ENCODE results near the gene CLTB.
"Not testable (repeated sequence)": the region's sequence is repeated elsewhere in the genome, so short reads cannot be mapped to it uniquely, and the experiment has no call there.

CLTB gene

DNA sequence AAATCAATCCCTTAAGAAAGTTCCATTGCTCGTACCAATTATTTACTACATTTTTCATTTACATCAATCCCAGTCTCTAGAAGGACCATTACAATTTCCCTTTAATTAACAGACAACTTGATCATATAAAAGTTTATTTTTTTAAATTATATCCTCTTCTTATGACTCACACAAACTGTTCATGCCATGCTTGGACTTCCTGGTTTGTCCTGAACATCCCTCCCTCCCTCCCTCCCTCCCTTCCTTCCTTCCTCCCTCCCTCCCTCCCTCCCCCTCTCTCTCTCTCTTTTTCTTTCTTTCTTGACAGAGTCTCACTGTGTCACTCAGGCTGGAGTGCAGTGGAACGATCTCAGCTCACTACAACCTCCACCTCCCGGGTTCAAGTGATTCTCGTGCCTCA lies 11.6 kb upstream of the CLTB start:
- DNase-seq (ENCODE audit: low spot score) = peak; percentile 53

GRCh38 chr5:176426876-176427275 lies 10.5 kb upstream of the CLTB start:
- no peak for DNase-seq (ENCODE audit: low spot score)

GRCh38 chr5:176425791-176426190 lies 9.5 kb upstream of the CLTB start:
- no peak for DNase-seq (ENCODE audit: low spot score)

GRCh38 chr5:176425138-176425537 lies 8.8 kb upstream of the CLTB start:
- DNase-seq (ENCODE audit: low spot score) = peak; percentile 51

GRCh38 chr5:176424181-176424580 lies 7.8 kb upstream of the CLTB start:
- DNase-seq (ENCODE audit: low spot score) = no peak

- DNase-seq (ENCODE audit: low spot score) = no peak
These were observed 4.7 kb upstream of the CLTB start for GRCh38 chr5:176420972-176421544.

DNA sequence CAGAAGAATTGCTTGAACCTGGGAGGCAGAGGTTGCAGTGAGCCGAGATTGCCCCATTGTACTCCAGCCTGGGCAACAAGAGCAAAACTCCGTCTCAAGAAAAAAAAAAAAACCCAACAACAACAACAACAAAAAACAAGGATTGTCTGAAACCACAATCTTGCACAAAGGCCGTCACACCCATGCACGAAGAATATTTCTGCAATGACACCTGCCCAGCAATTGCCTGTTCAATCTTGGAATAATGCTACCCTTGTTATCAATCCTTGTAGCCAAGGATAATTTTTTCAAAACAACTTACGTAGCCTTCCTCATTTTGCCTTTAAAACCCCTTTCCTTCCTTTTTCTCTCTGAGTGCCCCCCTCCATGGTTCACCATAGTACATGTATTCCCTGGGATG lies 3.7 kb upstream of the CLTB start:
- no peak for DNase-seq (ENCODE audit: low spot score)

DNA sequence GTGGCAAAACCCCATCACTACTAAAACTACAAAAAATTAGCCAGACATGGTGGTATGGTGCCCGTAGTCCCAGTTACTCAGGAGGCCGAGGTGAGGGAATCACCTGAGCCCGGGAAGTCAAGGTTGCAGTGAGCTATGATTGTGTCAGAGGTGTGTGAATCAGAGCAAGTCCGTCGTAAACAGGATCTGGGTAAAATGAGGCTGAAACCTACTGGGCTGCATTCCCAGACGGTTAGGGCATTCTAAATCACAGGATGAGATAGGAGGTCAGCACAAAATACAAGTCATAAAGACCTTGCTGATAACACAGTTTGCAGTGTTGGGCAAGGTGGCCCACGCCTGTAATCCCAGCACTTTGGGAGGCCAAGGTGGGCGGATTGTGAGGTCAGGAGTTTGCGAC lies 1.9 kb upstream of the CLTB start:
- DNase-seq (ENCODE audit: low spot score) = peak; percentile 63

GRCh38 chr5:176416965-176417364 lies 626 bp upstream of the CLTB start:
- DNase-seq (ENCODE audit: low spot score) = no peak

DNA sequence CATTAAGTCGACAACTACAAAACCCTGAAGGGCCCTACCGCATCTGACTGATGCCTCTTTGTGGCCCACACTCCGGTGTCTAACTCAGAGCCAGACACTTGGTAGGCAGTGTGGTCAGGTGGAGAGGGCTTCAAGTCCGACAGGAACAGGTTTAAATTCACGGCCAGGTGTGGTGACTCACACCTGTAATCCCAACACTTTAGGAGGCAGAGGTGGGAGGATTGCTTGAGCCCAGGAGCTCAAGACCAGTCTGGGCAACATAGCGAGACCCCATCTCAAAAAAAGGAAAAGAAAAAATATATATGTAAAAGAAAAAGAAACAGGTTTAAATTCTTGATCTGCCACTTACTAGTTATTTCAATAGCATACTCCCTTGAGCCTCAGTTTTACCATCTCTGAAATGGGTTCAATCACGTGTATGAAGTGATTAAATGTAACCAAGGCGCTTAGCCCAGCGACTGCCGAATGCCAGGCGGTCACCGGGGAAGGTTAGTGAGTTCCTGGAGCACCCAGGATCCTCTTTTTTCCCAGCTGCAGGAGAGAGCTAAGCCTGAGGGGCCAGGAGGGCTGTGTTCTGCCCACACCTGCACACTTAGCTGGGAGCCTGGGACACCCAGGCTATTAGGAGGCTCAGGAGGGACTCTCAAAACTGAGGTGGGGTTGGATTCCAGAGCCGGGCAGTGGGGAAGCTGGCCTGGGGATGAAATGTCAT lies 943 bp downstream of the CLTB start:
- DNase-seq (ENCODE audit: low spot score) = no peak

GRCh38 chr5:176414704-176415103 lies 1.6 kb downstream of the CLTB start:
- DNase-seq (ENCODE audit: low spot score) = no peak

DNA sequence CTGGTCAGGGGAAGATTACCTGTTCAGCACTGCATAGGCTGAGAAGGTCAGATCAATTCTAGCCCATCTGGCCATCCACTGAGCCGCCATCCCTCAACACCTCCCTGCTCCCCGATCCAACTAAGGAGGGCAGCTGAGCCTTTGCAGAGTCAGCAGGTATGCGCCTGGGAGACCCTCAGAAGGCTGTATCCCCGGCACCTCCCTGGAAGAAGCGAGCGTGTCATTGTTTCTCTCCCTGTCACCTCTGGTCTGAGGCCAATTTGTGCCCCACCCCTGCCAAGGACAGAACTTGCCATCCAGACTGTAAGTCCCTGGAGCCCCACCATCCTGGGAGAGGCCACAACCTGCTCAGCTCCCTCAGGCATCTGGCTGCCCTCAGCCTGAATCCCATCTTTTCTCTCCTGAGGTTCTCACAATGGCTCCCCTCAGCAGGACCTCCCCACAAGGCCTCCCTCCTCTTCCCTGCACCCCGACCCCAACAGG lies 2.6 kb downstream of the CLTB start:
- no peak for DNase-seq (ENCODE audit: low spot score)

DNA sequence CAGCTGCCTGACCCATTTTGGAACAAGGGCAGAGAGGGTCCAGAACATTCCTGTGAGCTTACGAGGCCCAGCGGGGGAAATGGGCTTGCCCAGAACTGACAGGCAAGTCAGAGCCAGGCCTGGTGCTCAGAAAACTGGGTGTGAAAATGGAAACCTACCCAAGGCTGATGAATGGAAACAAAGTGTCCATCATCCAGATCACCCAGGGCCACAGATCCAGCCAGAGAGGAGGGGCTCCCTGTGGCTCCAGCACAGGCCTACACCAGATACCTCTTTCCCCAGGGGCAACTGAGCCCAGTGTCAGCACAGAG lies 3.1 kb downstream of the CLTB start:
- DNase-seq (ENCODE audit: low spot score) = no peak

GRCh38 chr5:176412517-176413254 lies 3.7 kb downstream of the CLTB start:
- DNase-seq (ENCODE audit: low spot score) = no peak

GRCh38 chr5:176410486-176411180 lies 5.7 kb downstream of the CLTB start:
- DNase-seq (ENCODE audit: low spot score) = peak; percentile 38

DNA sequence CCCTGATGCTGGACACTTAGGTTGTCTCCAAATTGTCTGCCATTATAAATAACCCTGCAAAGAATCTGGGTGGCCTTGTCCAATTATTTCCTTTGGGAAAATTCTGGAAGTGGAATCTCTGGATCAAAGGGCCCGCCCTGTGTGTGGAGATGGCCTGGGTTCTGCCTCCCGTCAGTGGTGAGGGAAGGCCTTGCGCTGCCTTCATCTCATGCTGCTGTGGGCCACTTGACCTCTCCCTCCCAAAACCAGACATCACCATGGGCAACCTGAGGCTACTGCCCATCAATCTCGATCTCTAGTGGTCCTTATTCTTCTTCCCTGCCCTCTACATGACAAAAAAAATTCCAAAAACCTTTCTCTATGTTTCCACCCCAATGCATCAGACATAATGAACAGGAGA lies 6.6 kb downstream of the CLTB start:
- DNase-seq (ENCODE audit: low spot score) = no peak

GRCh38 chr5:176408590-176408989 lies 7.7 kb downstream of the CLTB start:
- no peak for DNase-seq (ENCODE audit: low spot score)

GRCh38 chr5:176408252-176408573 lies 8.1 kb downstream of the CLTB start:
- DNase-seq (ENCODE audit: low spot score) = not testable (repeated sequence)

GRCh38 chr5:176407456-176408251 lies 8.7 kb downstream of the CLTB start:
- DNase-seq (ENCODE audit: low spot score) = no peak

- no peak for DNase-seq (ENCODE audit: low spot score)
These were observed 9.8 kb downstream of the CLTB start for GRCh38 chr5:176406436-176407052.

DNA sequence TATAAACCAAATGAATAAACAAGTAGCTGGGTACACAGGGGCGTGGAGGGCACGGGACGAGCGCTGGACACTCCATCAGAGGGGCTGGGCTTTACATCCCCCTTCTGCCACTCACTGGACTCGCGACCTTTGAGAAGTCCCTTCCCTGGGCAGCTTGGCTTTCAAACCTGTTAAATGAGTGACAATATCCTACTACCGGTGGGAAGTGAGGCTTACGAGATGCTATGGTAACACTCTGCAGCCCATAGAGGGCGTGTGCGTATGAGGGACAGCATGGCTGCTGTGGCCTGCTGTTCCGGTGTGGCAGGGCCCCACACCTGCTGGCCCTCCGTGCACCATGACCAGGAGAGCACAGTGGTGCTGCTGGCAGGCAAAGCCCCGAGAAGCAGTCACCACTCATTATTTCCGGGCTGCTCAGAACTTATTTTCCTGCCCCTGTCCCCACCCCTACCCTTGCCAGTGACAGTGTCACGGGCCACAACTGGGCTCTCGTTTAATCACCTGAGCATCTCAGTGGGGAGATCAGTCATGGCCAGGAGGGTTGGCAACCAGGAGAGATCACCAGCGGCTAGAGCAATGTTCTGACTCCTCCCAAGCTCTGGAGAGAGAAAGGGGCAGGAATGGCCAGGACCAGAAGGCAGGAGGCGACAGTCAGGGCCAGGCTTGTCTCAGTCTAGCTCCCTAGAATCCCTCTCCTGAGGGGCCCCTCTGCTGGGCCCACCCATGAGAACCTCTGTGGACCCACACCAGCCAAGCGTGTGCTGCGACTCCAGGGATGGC lies 10.5 kb downstream of the CLTB start:
- no peak for DNase-seq (ENCODE audit: low spot score)
